Left forelimb (tissue), 1 donor: ENCODE data around the gene GNG3.
"Not testable (repeated sequence)": the region's sequence is repeated elsewhere in the genome, so short reads cannot be mapped to it uniquely, and the experiment has no call there.

Experiments used
- DNase-seq: peaks from one replicate; pipeline ENCODE4 v3.0.0-alpha.2; 2018; ENCODE audit warnings: low spot score

Gene GNG3

GRCh38 chr11:62707277-62707861 lies at the start of gene GNG3, which contains the start of gene BSCL2:
Gene GNG3 (plus strand): TSS chr11:62707676. CDS start chr11:62708296, 620 bp downstream.
Gene BSCL2 (minus strand): TSS chr11:62707424. CDS start chr11:62707195, 229 bp downstream.
- no peak for DNase-seq

GRCh38 chr11:62664405-62665074 lies 42.9 kb upstream of the GNG3 start:
- DNase-seq = no peak

GRCh38 chr11:62665075-62665598 lies 42.3 kb upstream of the GNG3 start, which contains the start of the genes C11orf98 and CSKMT:
Gene C11orf98 (minus strand): TSS chr11:62665210. CDS start chr11:62665169, 41 bp downstream.
Gene CSKMT (plus strand): TSS chr11:62665312. CDS start chr11:62665880, 568 bp downstream.
- DNase-seq = peak; percentile 99

GRCh38 chr11:62665599-62666258 lies 41.7 kb upstream of the GNG3 start:
- no peak for DNase-seq

GRCh38 chr11:62666259-62666926 lies 41.1 kb upstream of the GNG3 start:
- no peak for DNase-seq

- DNase-seq = no peak
Observed at GRCh38 chr11:62667460-62667859, 40.0 kb upstream of the GNG3 start.

GRCh38 chr11:62669420-62670161 lies 37.9 kb upstream of the GNG3 start:
- no peak for DNase-seq

GRCh38 chr11:62671236-62671607 lies 36.3 kb upstream of the GNG3 start:
- DNase-seq = no peak

GRCh38 chr11:62671608-62672389 lies 35.7 kb upstream of the GNG3 start, which contains the start of the genes LBHD1 and UQCC3:
Gene LBHD1 (minus strand): TSS chr11:62672267. CDS start chr11:62670031, 2,236 bp downstream.
Gene UQCC3 (plus strand): TSS chr11:62671673. CDS start chr11:62671746, 73 bp downstream.
- peak; percentile 87 for DNase-seq

GRCh38 chr11:62673196-62673525 lies 34.3 kb upstream of the GNG3 start:
- DNase-seq = no peak

GRCh38 chr11:62675415-62675814 lies 32.1 kb upstream of the GNG3 start:
- not testable (repeated sequence) for DNase-seq

- no peak for DNase-seq
Observed at GRCh38 chr11:62676698-62677097, 30.8 kb upstream of the GNG3 start.

- no peak for DNase-seq
Observed at GRCh38 chr11:62677156-62677555, 30.3 kb upstream of the GNG3 start.

- no peak for DNase-seq
Observed at GRCh38 chr11:62677714-62678113, 29.8 kb upstream of the GNG3 start.

GRCh38 chr11:62678433-62678769 lies 29.1 kb upstream of the GNG3 start:
- DNase-seq = no peak

GRCh38 chr11:62678770-62679696 lies 28.4 kb upstream of the GNG3 start, which contains the start of gene UBXN1:
Gene UBXN1 (minus strand): TSS chr11:62679073. CDS start chr11:62678923, 150 bp downstream.
- DNase-seq = peak; percentile 97

GRCh38 chr11:62680825-62681240 lies 26.6 kb upstream of the GNG3 start:
- DNase-seq = no peak

GRCh38 chr11:62682518-62682917 lies 25.0 kb upstream of the GNG3 start:
- DNase-seq = no peak
